BE2C (cell line): ENCODE data around the gene HOXA1.

Source experiments
- DNase-seq: peaks from one replicate; pipeline ENCODE4 v3.0.0-alpha.2; 2020
- H3K27me3 ChIP-seq: fragments of 250-450 bp; sonication (Bioruptor Pico); 2 replicates; pipeline ENCODE4 v1.5.1; 2020; ENCODE audit warnings: mild to moderate bottlenecking
- H3K36me3 ChIP-seq: fragments of 250-450 bp; sonication (Bioruptor Pico); 2 replicates; pipeline ENCODE4 v1.5.1; 2020; ENCODE audit warnings: mild to moderate bottlenecking
- H3K4me1 ChIP-seq: fragments of 250-450 bp; sonication (Bioruptor Pico); 2 replicates; pipeline ENCODE4 v1.5.1; 2020
- H3K4me3 ChIP-seq: 2 replicates; pipeline ENCODE4 v1.5.1; 2011; ENCODE audit warnings: low read depth, low read length
- H3K9me3 ChIP-seq: fragments of 250-450 bp; sonication (Bioruptor Pico); 2 replicates; pipeline ENCODE4 v1.5.1; 2020
- CTCF ChIP-seq: IDR thresholded peaks from 2 replicates; pipeline ENCODE4 v1.5.1; 2012; ENCODE audit warnings: mild to moderate bottlenecking, low read depth, low read length

The HOXA1 gene

GRCh38 chr7:27117887-27118491, 22.2 kb upstream of the HOXA1 start:
- H3K4me1 ChIP-seq, result no peaks in the 10 kb centered on the region
- no peak for DNase-seq
- H3K9me3 ChIP-seq, result no peaks in the 10 kb centered on the region
- TF ChIP-seq CTCF, result no peak
- no peak overlapping the region for H3K4me3 ChIP-seq
- no peaks in the 10 kb centered on the region for H3K36me3 ChIP-seq
- H3K27me3 ChIP-seq, result peaks cover 95% of the 10 kb centered on the region

DNA sequence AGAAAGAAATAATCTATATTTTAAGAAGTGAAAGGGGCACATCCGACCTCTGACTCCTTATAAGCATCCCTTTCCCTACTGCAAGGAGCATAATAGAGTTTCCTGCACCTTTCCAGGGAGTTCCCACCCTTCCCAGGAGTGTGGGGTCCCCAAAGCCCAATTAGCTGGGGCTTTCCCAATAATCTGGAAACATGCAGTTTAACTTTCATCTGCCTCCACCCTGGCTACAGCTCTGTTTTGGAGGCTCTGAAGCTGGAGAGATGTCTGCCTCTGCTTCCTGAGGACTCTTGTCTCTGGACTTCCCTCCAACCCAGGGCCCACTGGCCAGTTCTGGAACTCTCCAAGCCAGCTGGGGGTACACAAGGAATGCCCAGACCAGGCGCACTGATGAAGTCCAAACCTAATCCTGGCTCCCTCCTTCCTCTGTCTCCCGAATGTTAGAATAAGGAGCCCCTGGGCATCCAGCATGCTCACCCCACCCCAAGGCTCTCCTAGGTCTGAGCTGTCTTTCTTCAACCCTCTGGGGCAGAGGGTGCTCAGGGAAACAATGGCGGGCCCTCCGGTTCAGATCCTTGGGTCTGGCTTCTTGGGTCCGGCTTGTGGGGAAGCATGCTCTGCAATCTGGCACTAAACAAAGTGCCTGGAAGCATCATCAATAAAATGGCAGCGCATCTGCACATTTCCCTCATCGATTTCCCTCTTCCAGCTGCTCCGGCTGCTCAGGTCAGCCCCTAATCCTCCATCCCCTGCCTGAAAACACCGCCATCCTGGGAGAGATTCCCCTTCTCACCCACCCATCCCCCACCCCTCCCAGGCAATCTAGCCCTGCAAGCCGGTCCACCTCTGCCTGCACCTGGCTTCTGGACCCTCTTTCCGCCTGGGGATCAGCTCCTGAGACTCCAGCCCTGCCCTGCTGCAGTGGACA, 21.4 kb upstream of the HOXA1 start:
- no peaks in the 10 kb centered on the region for H3K9me3 ChIP-seq
- H3K27me3 ChIP-seq, result peaks cover 95% of the 10 kb centered on the region
- H3K4me1 ChIP-seq, result no peaks in the 10 kb centered on the region
- no peak overlapping the region for H3K4me3 ChIP-seq
- no peaks in the 10 kb centered on the region for H3K36me3 ChIP-seq
- DNase-seq, result no peak
- no peak for TF ChIP-seq CTCF

DNA sequence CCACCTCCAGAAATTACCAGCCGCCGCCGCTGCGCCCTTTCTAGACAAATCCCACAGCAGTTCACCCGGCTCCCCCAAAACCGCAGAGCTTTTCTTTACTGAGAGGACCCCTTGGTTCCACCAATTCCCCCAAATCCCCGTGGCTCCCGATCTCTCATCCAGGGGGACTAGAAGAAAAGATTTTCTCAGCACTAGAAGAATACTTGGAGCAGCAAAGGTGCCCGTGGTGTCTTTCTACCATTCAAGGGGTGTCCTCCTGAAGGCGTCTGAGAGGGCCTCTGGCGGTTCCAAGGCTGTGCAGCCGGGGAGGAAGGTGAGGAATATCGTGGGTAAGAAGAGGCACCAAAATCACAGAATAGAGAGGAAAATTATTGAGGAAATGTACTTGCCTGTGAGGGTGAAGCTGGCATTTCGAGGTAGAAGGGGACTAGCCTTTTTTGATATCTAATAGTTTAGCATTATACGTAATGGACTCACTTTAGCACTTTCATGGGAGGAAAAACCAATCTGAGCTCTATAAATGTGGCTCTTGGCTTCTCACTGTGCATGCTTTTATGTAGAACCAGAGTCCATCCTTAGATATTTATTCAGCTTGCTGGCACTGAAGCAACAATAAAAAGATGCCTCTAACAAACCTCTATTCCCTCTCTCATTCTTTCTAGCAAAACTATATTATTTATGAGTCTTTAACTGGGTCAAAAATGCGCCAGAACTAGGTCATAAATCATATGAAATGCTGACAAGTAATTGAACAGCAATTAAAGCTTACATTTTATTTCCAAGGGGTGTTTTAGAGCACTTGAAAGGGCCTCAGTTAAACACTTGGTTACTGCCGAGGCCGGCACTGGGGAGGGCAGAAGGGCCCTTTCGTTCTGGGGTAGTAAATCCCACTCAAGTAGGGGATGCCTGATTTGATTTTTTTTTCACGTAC, 20.5 kb upstream of the HOXA1 start:
- Histone ChIP-seq H3K4me1 (no peaks in the 10 kb centered on the region), H3K4me3 (no peak overlapping the region), H3K36me3 (no peaks in the 10 kb centered on the region), H3K9me3 (no peaks in the 10 kb centered on the region), H3K27me3 (peaks cover 95% of the 10 kb centered on the region)
- no peak for DNase-seq
- TF ChIP-seq CTCF, result no peak

- Histone ChIP-seq H3K4me1 (no peaks in the 10 kb centered on the region), H3K27me3 (peaks cover 95% of the 10 kb centered on the region), H3K36me3 (no peaks in the 10 kb centered on the region), H3K4me3 (no peak overlapping the region), H3K9me3 (no peaks in the 10 kb centered on the region)
- no peak for DNase-seq
- TF ChIP-seq CTCF, result no peak
Measured at GRCh38 chr7:27115221-27116026, 19.6 kb upstream of the HOXA1 start.

- Histone ChIP-seq H3K4me3 (no peak overlapping the region), H3K36me3 (no peaks in the 10 kb centered on the region), H3K27me3 (peaks cover 95% of the 10 kb centered on the region), H3K9me3 (no peaks in the 10 kb centered on the region), H3K4me1 (no peaks in the 10 kb centered on the region)
- no peak for DNase-seq
- no peak for TF ChIP-seq CTCF
Measured at GRCh38 chr7:27114881-27115220, 19.1 kb upstream of the HOXA1 start.
